KMS-11 (cell line): ENCODE results near the gene GCFC2.
"Not testable (repeated sequence)": the region's sequence is repeated elsewhere in the genome, so short reads cannot be mapped to it uniquely, and the experiment has no call there.

Source experiments
- H2AFZ ChIP-seq: fragments of 200-600 bp; sonication (generic); 2 replicates; pipeline ENCODE4 v1.6.1; 2016; ENCODE audit warnings: antibody characterized with exemption, mixed run types, low read depth
- H3K27ac ChIP-seq: fragments of 200-600 bp; sonication (generic); 2 replicates; pipeline ENCODE4 v1.6.1; 2016; ENCODE audit warnings: mild to moderate bottlenecking, mixed run types
- H3K27me3 ChIP-seq: fragments of 200-600 bp; sonication (generic); 2 replicates; pipeline ENCODE4 v1.6.1; 2017; ENCODE audit warnings: mild to moderate bottlenecking, low read depth, mixed run types, moderate library complexity; ENCODE audit not compliant: insufficient read depth
- H3K36me3 ChIP-seq: fragments of 200-600 bp; sonication (generic); 2 replicates; pipeline ENCODE4 v1.6.1; 2017; ENCODE audit warnings: mild to moderate bottlenecking, mixed run types; ENCODE audit not compliant: insufficient read depth
- H3K4me1 ChIP-seq: fragments of 200-600 bp; sonication (generic); 2 replicates; pipeline ENCODE4 v1.6.1; 2016; ENCODE audit warnings: mild to moderate bottlenecking, low read depth, mixed run types; ENCODE audit not compliant: poor library complexity, severe bottlenecking
- H3K4me2 ChIP-seq: fragments of 200-600 bp; sonication (generic); 2 replicates; pipeline ENCODE4 v1.7.0; 2016; ENCODE audit warnings: mild to moderate bottlenecking, mixed run types
- H3K4me3 ChIP-seq: fragments of 200-600 bp; sonication (generic); IDR thresholded peaks from 2 replicates; pipeline ENCODE4 v1.6.1; 2017; ENCODE audit warnings: low read depth, low read length, mixed read lengths; ENCODE audit not compliant: insufficient read depth
- H3K79me2 ChIP-seq: fragments of 200-600 bp; sonication (generic); 2 replicates; pipeline ENCODE4 v1.6.1; 2016; ENCODE audit warnings: low read depth, mixed run types; ENCODE audit not compliant: insufficient read depth
- H3K9ac ChIP-seq: fragments of 200-600 bp; sonication (generic); 2 replicates; pipeline ENCODE4 v1.6.1; 2016; ENCODE audit warnings: mild to moderate bottlenecking, mixed run types
- H4K20me1 ChIP-seq: fragments of 200-600 bp; sonication (generic); 2 replicates; pipeline ENCODE4 v1.6.1; 2016; ENCODE audit warnings: mild to moderate bottlenecking, mixed run types; ENCODE audit not compliant: insufficient read depth
- CTCF ChIP-seq: fragments of 200-600 bp; sonication (generic); conservative IDR thresholded peaks from 2 replicates; pipeline ENCODE4 v1.6.1; 2017; ENCODE audit warnings: low read depth, mild to moderate bottlenecking, antibody characterized with exemption, low read length, moderate library complexity, mixed read lengths

Gene GCFC2

GRCh38 chr2:75722687-75723086 is 12.0 kb upstream of the GCFC2 start:
- no peak for TF ChIP-seq CTCF
- no peak overlapping the region for H3K4me2 ChIP-seq
- H2AFZ ChIP-seq = no peak overlapping the region
- H3K79me2 ChIP-seq = no peaks in the 10 kb centered on the region
- no peak overlapping the region for H3K9ac ChIP-seq
- no peaks in the 10 kb centered on the region for H3K36me3 ChIP-seq
- H3K27me3 ChIP-seq = no peaks in the 10 kb centered on the region
- H4K20me1 ChIP-seq = no peaks in the 10 kb centered on the region
- no peaks in the 10 kb centered on the region for H3K4me1 ChIP-seq
- no peak overlapping the region for H3K27ac ChIP-seq
- H3K4me3 ChIP-seq = no peak overlapping the region

- H3K4me2 ChIP-seq = no peak overlapping the region
- H3K36me3 ChIP-seq = no peaks in the 10 kb centered on the region
- no peak overlapping the region for H3K27ac ChIP-seq
- no peaks in the 10 kb centered on the region for H3K79me2 ChIP-seq
- H3K4me3 ChIP-seq = no peak overlapping the region
- no peaks in the 10 kb centered on the region for H3K27me3 ChIP-seq
- H4K20me1 ChIP-seq = no peaks in the 10 kb centered on the region
- H2AFZ ChIP-seq = no peak overlapping the region
- no peaks in the 10 kb centered on the region for H3K4me1 ChIP-seq
- H3K9ac ChIP-seq = no peak overlapping the region
- TF ChIP-seq CTCF = no peak
These were observed 9.8 kb upstream of the GCFC2 start for GRCh38 chr2:75720525-75720924.

GRCh38 chr2:75719616-75720015 is 8.9 kb upstream of the GCFC2 start:
- Histone ChIP-seq H3K4me2 (no peak overlapping the region), H3K36me3 (no peaks in the 10 kb centered on the region), H3K27me3 (no peaks in the 10 kb centered on the region), H3K4me3 (no peak overlapping the region), H3K79me2 (no peaks in the 10 kb centered on the region), H4K20me1 (no peaks in the 10 kb centered on the region), H3K27ac (no peak overlapping the region), H3K4me1 (no peaks in the 10 kb centered on the region), H3K9ac (no peak overlapping the region), H2AFZ (no peak overlapping the region)
- no peak for TF ChIP-seq CTCF

- H3K4me3 ChIP-seq = no peak overlapping the region
- H3K79me2 ChIP-seq = no peaks in the 10 kb centered on the region
- H3K36me3 ChIP-seq = no peaks in the 10 kb centered on the region
- no peak overlapping the region for H3K4me2 ChIP-seq
- H3K4me1 ChIP-seq = no peaks in the 10 kb centered on the region
- no peaks in the 10 kb centered on the region for H3K27me3 ChIP-seq
- H3K9ac ChIP-seq = no peak overlapping the region
- no peak overlapping the region for H3K27ac ChIP-seq
- H4K20me1 ChIP-seq = no peaks in the 10 kb centered on the region
- no peak for TF ChIP-seq CTCF
- H2AFZ ChIP-seq = no peak overlapping the region
These were observed 5.7 kb upstream of the GCFC2 start for GRCh38 chr2:75716406-75716805.

- Histone ChIP-seq H3K4me2 (peak overlapping the region; percentile 93; the same call in 1 of the 2 replicates), H3K9ac (peak overlapping the region; percentile 98; the same call in 1 of the 2 replicates), H2AFZ (peak overlapping the region; percentile 93; the same call in 1 of the 2 replicates), H3K79me2 (peaks cover 29% of the 10 kb centered on the region; the same call in 1 of the 2 replicates), H3K4me1 (peaks cover 31% of the 10 kb centered on the region)
- H3K27me3 ChIP-seq, H4K20me1 ChIP-seq, H3K27ac ChIP-seq, H3K4me3 ChIP-seq, H3K36me3 ChIP-seq: not testable (repeated sequence)
These were observed 875 bp upstream of the GCFC2 start for GRCh38 chr2:75711590-75711989.
